ENCODE data around the gene WIPI1. TPM values are rescaled to one million over a fixed set of nuclear protein-coding genes. Genes with fewer than 3 reads are reported as not detected.

The WIPI1 gene
- total RNA-seq, 1 donor from 2014 or later = 98.0 TPM

DNA sequence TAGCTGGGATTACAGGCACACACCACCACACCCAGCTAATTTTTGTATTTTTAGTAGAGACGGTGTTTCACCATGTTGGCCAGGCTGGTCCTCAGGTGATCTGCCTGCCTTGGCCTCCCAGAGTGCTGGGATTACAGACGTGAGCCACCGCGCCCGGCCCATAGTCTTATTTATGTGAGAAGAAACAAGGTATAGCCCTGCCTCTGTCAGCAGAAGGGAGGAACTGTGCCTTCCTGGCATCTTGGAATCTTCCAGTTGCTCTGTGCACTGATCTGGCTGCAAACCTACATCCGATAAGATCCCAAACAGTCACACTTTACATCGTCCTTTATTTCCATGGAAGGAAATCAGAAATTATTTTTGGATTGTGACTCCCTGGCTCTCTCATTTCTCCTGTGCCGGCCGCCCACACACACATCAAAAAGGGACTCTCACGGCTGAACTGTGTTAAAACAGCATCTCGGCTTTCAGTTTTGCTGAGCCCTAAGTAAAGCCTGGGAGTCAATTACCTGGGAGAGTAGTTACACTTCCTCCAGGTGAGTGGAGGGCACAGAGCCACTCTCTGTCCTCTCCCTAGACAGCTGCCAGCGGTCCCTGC lies 23.3 kb downstream of the WIPI1 start:
- H3K27me3 Mint-ChIP-seq (ENCODE audit: unreplicated experiment) = peaks cover 5% of the 10 kb centered on the region
- peak overlapping the region; percentile 36 for H3K27ac Mint-ChIP-seq (ENCODE audit: unreplicated experiment)
- H3K4me3 Mint-ChIP-seq (ENCODE audit: unreplicated experiment) = no peak overlapping the region
- peaks cover 30% of the 10 kb centered on the region for H3K4me1 Mint-ChIP-seq (ENCODE audit: unreplicated experiment)
- TF ChIP-seq CTCF (IDR thresholded peaks at IDR 0.05; ENCODE audit: unreplicated experiment) = no peak
- no peak for DNase-seq (ENCODE audit: low spot score)
- H3K9me3 Mint-ChIP-seq (ENCODE audit: unreplicated experiment) = no peaks in the 10 kb centered on the region
- peaks cover 54% of the 10 kb centered on the region for H3K36me3 Mint-ChIP-seq (ENCODE audit: low read depth, unreplicated experiment)

DNA sequence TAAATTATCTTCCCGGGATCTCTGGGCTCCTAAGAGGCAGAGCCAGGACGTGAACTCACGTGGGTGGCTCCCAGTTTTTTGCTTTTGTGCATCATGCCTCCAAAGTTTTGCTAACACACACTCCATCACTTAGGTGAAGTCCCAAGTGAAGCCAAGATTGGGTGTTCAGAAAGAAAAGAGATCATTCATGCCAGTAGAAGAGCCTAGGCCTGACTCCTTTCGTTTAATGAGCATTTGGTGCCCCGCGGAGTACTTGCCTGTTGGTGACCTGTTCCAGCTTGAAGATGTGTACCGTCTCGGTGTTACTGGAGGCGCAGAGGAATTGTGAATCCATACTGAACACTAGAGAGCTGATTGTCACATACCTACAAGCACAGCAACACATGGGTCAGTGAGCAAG lies 24.1 kb downstream of the WIPI1 start:
- H3K4me3 Mint-ChIP-seq (ENCODE audit: unreplicated experiment) = peak overlapping the region; percentile 77
- H3K9me3 Mint-ChIP-seq (ENCODE audit: unreplicated experiment) = no peaks in the 10 kb centered on the region
- no peak for TF ChIP-seq CTCF (IDR thresholded peaks at IDR 0.05; ENCODE audit: unreplicated experiment)
- peaks cover 5% of the 10 kb centered on the region for H3K27me3 Mint-ChIP-seq (ENCODE audit: unreplicated experiment)
- H3K36me3 Mint-ChIP-seq (ENCODE audit: low read depth, unreplicated experiment) = peaks cover 58% of the 10 kb centered on the region
- no peak overlapping the region for H3K27ac Mint-ChIP-seq (ENCODE audit: unreplicated experiment)
- H3K4me1 Mint-ChIP-seq (ENCODE audit: unreplicated experiment) = peaks cover 23% of the 10 kb centered on the region
- no peak for DNase-seq (ENCODE audit: low spot score)

DNA sequence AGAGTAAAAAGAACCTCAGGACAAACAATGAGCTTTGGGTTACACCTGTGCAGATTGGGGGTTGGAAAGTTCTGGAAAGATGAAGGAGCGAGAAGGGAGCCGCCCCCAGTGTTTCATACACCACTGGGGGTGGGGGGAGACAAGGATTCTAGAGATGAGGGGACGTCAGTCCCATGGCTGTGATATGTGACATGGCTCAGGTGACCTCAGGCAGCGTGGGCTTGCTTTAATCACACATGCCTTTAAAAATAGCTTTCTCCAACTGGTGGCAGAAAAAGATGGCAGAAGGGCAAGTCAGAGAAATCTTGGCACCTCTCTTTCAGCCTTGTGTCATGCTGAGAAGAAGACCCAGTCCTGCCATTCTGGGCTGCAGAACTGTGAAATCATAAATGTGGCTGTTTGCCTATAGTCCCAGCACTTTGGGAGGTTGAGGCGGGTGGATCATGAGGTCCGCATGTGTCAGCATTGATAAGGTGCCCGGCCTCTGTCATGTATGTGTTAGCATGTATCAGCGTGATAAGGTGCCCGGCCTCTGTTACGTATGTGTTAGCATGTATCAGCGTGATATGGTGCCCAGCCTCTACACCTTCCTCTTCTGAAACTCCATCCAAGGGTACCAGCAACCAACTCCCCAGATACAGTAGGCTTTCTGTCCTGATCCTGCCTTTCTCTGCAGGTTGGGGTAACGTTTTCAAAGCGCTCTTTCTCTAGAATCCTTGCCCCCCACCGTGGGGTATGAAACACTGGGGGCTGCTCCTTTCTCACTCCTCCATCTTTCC lies 25.0 kb downstream of the WIPI1 start:
- Mint-ChIP-seq H3K9me3 (ENCODE audit: unreplicated experiment) (no peaks in the 10 kb centered on the region), H3K4me1 (ENCODE audit: unreplicated experiment) (peaks cover 13% of the 10 kb centered on the region), H3K27ac (ENCODE audit: unreplicated experiment) (peak overlapping the region; percentile 4), H3K36me3 (ENCODE audit: low read depth, unreplicated experiment) (peaks cover 58% of the 10 kb centered on the region), H3K4me3 (ENCODE audit: unreplicated experiment) (peak overlapping the region; percentile 56), H3K27me3 (ENCODE audit: unreplicated experiment) (peaks cover 5% of the 10 kb centered on the region)
- TF ChIP-seq CTCF (IDR thresholded peaks at IDR 0.05; ENCODE audit: unreplicated experiment) = no peak
- no peak for DNase-seq (ENCODE audit: low spot score)

DNA sequence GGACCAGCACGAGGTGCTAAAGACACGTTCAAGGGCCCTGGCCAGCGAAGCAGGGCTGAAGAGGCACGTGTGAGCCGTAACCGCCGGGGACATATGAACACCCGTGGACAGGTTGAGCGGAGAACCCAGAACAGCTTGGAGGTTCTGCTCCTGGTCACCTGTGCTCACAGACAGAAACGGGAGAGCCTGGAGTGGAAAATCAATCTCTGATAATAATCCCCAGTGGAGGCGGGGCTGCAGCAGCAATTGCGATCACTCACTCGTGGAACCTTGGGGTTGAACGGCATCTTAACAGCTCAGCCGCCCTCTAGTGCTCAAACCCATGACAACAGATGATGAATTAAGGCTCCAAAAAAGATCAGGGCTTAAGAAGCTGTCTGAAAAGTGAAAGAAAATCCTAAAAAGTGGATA lies 25.6 kb downstream of the WIPI1 start:
- H3K9me3 Mint-ChIP-seq (ENCODE audit: unreplicated experiment) = no peaks in the 10 kb centered on the region
- peak overlapping the region; percentile 56 for H3K4me3 Mint-ChIP-seq (ENCODE audit: unreplicated experiment)
- H3K36me3 Mint-ChIP-seq (ENCODE audit: low read depth, unreplicated experiment) = peaks cover 62% of the 10 kb centered on the region
- TF ChIP-seq CTCF (IDR thresholded peaks at IDR 0.05; ENCODE audit: unreplicated experiment) = no peak
- peak overlapping the region; percentile 4 for H3K27ac Mint-ChIP-seq (ENCODE audit: unreplicated experiment)
- peak; percentile 22 for DNase-seq (ENCODE audit: low spot score)
- peaks cover 8% of the 10 kb centered on the region for H3K4me1 Mint-ChIP-seq (ENCODE audit: unreplicated experiment)
- peaks cover 5% of the 10 kb centered on the region for H3K27me3 Mint-ChIP-seq (ENCODE audit: unreplicated experiment)

DNA sequence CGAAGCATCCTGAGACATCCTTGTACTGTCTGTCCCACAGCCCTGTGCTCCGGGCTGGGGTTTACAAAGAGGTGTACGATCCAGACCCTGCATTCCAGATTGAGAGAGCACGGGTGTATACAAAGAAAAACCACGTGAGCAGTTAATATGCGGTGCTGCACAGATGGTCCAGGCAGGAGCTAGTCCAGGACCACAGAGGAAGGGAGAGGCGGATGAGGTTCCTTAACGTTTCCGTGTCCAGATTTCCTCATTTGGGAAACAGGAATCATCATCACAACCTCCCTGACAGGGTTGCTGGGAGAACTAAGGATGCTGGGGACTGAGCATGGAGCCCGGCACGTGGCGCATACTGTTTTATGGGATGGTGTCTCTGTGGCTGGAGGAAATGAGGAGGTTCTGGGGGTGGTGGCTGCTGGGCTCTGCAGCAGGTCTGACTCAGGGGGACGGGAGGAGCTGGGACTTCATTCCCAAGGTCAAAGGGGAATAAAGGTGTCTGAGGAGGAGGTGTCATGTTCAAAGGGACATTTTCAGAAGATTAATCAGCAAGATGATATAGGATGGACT lies 26.2 kb downstream of the WIPI1 start:
- no peak for TF ChIP-seq CTCF (IDR thresholded peaks at IDR 0.05; ENCODE audit: unreplicated experiment)
- peaks cover 59% of the 10 kb centered on the region for H3K36me3 Mint-ChIP-seq (ENCODE audit: low read depth, unreplicated experiment)
- H3K9me3 Mint-ChIP-seq (ENCODE audit: unreplicated experiment) = no peaks in the 10 kb centered on the region

More for the DNA sequence above, 26.2 kb downstream of the WIPI1 start:
- DNase-seq (ENCODE audit: low spot score) = no peak
- no peak overlapping the region for H3K27ac Mint-ChIP-seq (ENCODE audit: unreplicated experiment)
- peaks cover 5% of the 10 kb centered on the region for H3K27me3 Mint-ChIP-seq (ENCODE audit: unreplicated experiment)
- H3K4me1 Mint-ChIP-seq (ENCODE audit: unreplicated experiment) = peaks cover 2% of the 10 kb centered on the region
- H3K4me3 Mint-ChIP-seq (ENCODE audit: unreplicated experiment) = no peak overlapping the region
